HFF-Myc (cell line): ENCODE results near the gene MXD4.

Source experiments
- DNase-seq: peaks from one replicate; pipeline ENCODE4 v3.0.0-alpha.2; 2011; ENCODE audit warnings: low read depth; ENCODE audit errors: extremely low read depth
- H3K4me3 ChIP-seq: replicated peaks from 2 replicates; pipeline ENCODE4 v1.5.1; 2011; ENCODE audit warnings: low read depth, mild to moderate bottlenecking, control low read depth, low read length
- TF ChIP-seq, protein P1 (sequence below): IDR thresholded peaks from 2 replicates; pipeline ENCODE4 v1.5.1; 2012; ENCODE audit warnings: mild to moderate bottlenecking, low read depth, low read length, control low read depth; ENCODE audit errors: missing control alignments

MXD4 gene

DNA sequence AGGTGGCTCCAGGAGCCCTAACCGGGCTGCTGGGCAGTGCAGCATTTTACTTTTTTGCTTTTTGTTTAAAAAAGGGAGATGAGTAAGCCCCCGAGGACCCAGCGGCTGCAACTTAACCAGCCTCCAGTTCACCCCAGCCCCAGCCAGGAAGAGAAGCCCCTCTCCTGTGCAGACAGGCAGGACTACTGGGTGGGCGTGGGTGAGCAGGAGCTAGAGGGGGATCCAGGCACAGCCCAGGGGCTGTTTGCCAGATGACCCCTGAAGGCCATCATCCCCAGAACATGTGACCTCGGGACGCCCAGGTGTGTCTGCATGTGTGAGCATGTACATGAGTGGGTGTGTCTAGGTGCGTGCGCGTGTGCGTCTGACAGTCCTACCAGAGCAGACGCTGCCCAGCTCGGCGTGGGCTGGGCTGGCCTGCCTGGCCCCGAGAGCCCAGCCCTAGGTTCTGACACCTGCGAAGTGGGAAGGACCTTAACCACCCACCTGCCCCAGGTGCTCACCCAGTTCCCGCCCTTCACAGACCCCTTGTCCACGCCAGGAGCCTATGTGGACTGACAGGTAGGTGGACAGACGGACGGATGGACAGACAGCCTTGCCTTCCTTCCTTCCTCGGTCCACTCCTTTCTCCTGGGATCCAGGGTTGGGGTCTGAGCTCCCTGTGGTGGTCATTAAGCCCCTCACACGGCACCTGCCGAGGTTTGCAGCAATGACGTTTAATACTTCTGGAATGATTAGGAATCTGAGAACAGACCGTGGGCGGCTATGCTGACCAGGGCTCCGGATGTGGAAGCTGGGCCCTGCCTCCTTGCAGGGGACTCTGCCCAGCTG lies 12.2 kb downstream of the MXD4 start:
- no peak for DNase-seq
- no peak overlapping the region for H3K4me3 ChIP-seq

DNA sequence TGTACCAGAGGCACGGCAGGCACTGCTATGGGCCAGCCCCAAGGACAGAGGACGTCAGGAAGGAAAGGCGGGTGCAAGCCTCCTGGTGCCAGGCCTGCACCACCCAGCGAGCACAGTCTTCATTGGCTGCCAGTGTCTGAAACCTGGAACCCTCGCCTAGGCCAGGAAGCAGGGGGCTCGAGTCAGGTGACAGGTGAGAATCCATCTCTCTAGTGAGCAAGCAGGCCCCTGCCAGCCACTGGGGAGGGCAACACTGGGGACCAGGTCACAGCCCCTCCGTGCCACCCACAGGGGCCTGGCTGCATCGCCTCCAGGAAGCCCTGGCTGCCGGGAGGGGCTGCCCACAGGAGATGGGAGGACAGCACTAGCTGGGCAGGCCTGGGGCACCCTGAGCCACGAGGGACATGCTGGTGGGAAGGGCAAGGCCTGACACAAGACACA lies 13.1 kb downstream of the MXD4 start:
- TF ChIP-seq, protein P1, sequence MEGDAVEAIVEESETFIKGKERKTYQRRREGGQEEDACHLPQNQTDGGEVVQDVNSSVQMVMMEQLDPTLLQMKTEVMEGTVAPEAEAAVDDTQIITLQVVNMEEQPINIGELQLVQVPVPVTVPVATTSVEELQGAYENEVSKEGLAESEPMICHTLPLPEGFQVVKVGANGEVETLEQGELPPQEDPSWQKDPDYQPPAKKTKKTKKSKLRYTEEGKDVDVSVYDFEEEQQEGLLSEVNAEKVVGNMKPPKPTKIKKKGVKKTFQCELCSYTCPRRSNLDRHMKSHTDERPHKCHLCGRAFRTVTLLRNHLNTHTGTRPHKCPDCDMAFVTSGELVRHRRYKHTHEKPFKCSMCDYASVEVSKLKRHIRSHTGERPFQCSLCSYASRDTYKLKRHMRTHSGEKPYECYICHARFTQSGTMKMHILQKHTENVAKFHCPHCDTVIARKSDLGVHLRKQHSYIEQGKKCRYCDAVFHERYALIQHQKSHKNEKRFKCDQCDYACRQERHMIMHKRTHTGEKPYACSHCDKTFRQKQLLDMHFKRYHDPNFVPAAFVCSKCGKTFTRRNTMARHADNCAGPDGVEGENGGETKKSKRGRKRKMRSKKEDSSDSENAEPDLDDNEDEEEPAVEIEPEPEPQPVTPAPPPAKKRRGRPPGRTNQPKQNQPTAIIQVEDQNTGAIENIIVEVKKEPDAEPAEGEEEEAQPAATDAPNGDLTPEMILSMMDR = no peak
- DNase-seq = no peak
- H3K4me3 ChIP-seq = no peak overlapping the region

More for the DNA sequence above, 12.2 kb downstream of the MXD4 start:
- TF ChIP-seq, protein P1 = no peak

DNA sequence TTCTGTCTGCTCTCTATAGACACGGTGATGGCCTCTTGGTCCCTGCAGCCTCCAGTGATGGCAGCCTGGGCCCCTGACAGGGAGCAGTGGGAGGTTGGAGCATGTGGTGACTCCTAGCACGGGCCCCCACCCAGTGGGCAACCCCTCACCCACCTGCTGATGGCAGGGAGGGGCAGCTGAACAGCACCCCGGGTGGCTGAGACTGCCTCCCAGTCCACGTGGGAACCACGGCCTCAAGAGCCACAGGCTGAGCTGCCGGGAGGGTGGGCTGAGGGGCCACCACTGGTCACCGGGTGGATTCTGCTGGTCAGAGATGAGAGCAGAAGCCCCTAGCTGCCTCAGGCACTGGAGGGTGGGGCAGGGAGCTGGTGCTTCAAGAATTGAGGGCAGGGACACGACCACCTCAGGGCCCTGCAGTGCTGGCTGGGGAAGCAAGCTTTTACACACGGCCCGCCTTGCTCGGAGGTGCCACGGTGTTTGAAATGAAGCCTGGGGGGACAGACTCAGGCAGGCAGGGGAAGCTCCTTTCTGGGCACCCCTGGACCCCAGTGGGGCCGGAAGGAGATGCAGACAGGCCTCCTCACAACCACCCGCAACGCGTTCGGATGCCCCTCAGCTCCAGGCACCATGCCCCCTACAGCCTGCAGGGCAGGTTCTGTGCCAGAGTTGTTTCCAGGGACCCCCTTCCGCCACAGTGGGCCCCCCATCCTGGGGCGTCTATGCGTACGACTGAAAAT lies 13.7 kb downstream of the MXD4 start:
- no peak for DNase-seq
- H3K4me3 ChIP-seq = no peak overlapping the region
- TF ChIP-seq, protein P1 = no peak

DNA sequence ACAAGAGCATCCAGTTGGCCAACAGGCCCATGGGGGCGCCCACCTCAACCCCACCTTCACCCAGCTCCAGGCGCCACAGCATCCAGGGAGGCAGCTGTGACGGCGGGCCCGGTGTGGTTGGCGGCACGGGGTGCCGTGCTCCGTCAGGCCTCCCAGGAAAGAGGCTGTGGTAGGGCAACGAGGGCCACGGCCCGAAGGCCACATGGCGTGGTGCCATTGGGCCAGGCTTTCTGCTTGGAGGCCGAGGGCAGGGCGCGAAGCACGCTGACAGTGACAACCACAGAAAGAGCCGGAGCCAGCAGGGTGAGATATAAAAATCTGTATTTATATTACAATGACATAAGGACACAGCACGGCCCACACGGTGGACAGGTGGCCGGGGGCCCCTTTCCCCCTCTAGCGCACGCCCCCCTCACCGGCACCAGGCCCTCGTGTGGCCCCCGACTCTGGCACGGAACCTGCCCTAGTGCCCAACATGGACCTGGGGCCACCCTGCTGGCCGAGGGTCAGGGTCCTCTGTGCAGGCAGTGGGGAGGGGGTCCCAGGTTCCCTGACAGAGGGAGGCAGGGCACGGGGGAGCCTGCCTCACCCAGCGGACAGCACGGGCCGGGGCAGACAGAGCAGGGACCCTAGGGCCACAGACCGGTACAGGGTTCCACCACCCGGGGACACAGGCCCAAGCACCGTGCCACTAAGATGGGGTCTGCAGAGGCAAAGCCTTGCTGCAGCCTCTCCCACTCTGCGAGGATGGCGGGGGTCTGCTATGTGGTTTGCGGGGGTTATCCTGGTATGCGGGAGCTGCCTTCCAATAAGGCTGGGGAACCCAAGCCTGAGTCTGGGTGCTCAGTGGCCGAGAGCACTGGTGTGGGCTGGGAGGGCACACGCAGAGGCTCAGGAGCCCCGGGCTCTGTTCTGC lies 14.5 kb downstream of the MXD4 start:
- no peak for DNase-seq
- TF ChIP-seq, protein P1 = no peak
- no peak overlapping the region for H3K4me3 ChIP-seq

DNA sequence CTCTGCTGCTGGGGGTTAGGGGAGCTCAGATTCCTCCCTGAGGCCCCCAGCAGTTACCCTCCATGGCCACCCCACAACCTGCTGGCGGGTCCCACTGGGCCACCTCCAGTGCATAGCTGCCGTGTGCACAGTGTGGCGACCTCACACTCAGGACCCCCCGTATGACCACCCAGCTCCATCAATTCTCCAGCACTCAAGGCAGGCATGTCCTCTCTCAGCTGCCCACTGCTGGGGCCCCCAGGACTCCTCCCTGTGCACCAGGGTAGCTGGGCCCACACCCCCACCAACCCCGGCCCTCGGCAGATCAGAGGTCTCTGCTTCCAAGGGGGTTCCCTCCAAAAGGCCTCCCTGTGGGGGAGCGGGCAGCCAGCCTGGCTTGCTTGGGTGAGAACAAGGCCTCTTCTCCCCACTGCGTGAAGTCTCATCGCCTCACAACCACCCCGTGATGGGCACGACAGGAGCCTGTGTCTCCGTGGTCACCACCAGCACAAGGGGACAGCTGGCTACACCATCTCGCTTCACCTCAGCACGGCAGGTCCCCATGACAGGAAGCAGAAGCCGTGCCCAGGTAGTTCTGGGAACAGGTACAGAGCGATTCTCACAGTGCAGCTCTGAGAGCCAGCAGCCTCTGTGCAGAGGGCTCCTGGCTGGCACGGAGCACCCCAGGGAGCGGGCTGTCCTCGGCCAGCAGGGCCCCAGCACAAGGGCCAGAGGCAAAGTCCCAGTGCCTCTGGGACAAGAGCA lies 15.4 kb downstream of the MXD4 start:
- no peak overlapping the region for H3K4me3 ChIP-seq
- TF ChIP-seq, protein P1 = no peak
- DNase-seq = no peak
